Activated B cell treated with CpG ODN at 0.5 μM for 24 hours (primary cell): Measurements from ENCODE around the gene FBLL1. TPM values are rescaled to one million over a fixed set of nuclear protein-coding genes. Genes with fewer than 3 reads are reported as not detected.

ENCODE experiments used
- ATAC-seq: fragments of 200-7000 bp; cut with Tn5 transposase; one replicate; pipeline ENCODE4 v1.10.0; 2021; ENCODE audit warnings: low read depth, mild to moderate bottlenecking, moderate library complexity
- CTCF ChIA-PET: fragments of 350-600 bp; sonication (Branson Sonifier 250); formaldehyde crosslinking; loops from one replicate; lab custom pipeline; 2021; ENCODE audit warnings: antibody characterized with exemption; lab: Charles Lee
- POLR2A ChIA-PET: fragments of 350-600 bp; sonication (Branson Sonifier 250); formaldehyde crosslinking; loops from one replicate; lab custom pipeline; 2021; ENCODE audit warnings: antibody characterized with exemption; lab: Charles Lee
- DNase-seq: peaks from one replicate; pipeline ENCODE4 v3.0.0; 2022
- H3K27ac Mint-ChIP-seq: one replicate; pipeline ENCODE4 v1.8.0; 2020; ENCODE audit warnings: mixed read lengths
- H3K27me3 Mint-ChIP-seq: one replicate; pipeline ENCODE4 v1.8.0; 2021; ENCODE audit warnings: mixed read lengths
- H3K36me3 Mint-ChIP-seq: one replicate; pipeline ENCODE4 v1.8.0; 2021; ENCODE audit warnings: low read depth, mixed read lengths
- H3K4me1 Mint-ChIP-seq: one replicate; pipeline ENCODE4 v1.8.0; 2021; ENCODE audit warnings: mixed read lengths
- H3K4me3 Mint-ChIP-seq: one replicate; pipeline ENCODE4 v1.8.0; 2020; ENCODE audit warnings: mild to moderate bottlenecking, mixed read lengths
- H3K9me3 Mint-ChIP-seq: one replicate; pipeline ENCODE4 v1.8.0; 2020; ENCODE audit warnings: mixed read lengths
- intact Hi-C: fragments of 100-400 bp; cut with micrococcal nuclease; formaldehyde crosslinking; loops from one replicate; pipeline ENCODE4 v1.15.1; 2024
- total RNA-seq: library from RNA; stranded (reverse); gene quantifications from 2 replicates; pipeline ENCODE4 v1.2.3, GENCODE V29; 2022
- TF ChIP-seq, protein P1 (sequence below): fragments of 200-600 bp; IDR thresholded peaks from one replicate; pipeline ENCODE4 v1.8.0; 2022; ENCODE audit warnings: antibody characterized with exemption, mild to moderate bottlenecking

Gene FBLL1
- 0.20 TPM in 1 of 2 replicates, not detected in the other for total RNA-seq

DNA sequence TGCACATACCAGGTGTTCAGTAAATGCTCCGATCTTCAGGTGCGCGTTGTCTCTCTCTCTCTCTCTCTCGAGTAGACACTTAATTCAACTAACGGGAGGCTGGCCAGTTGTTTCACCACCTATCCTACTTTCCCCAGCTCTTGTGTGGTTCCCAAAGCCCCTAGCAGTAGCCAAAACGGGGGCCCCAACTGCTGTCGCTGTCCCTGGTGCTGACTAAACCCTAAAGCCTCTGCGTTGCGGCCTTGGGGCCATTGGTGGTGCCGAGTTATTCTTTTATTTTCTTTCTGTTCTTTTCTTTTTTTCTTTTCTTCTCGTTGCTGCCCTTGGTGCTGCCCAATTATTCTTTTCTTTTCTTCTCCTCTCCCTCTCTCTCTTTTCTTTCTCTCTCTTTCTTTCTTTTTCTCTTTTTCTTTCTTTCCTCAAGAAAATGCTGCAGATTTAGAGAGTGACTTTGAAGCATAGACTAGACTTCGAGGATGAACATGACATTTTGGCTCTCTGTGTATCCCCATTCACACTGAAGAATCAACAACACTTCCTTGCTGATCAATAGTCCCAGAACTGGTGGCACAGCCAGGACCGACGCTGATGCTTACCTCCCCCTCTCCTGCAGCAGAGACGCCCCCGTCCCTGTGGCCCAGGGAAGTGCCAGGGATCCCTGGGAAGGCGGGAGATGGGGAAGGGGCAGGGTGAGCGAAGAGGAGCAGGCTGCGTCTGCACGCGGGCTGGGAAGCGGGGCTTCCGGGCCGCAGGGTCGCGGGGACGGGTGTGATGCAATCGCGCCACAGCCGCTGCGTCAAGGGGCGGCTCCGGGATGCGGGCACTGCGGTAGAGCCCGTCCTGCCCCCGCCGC lies at the start of gene FBLL1:
Gene FBLL1, plus strand, starts transcription at position 785 of the 853 bp plus-strand sequence. CDS start 200 bp downstream, outside the sequence.
- Mint-ChIP-seq H3K27ac (no peak within 1 kb of the TSS), H3K27me3 (peaks cover 31% of the 10 kb centered on the region), H3K9me3 (no peaks in the 10 kb centered on the region), H3K4me3 (peak within 1 kb of the TSS; percentile 56), H3K36me3 (no peaks in the 10 kb centered on the region), H3K4me1 (peaks cover 9% of the 10 kb centered on the region)
- TF ChIP-seq, protein P1, sequence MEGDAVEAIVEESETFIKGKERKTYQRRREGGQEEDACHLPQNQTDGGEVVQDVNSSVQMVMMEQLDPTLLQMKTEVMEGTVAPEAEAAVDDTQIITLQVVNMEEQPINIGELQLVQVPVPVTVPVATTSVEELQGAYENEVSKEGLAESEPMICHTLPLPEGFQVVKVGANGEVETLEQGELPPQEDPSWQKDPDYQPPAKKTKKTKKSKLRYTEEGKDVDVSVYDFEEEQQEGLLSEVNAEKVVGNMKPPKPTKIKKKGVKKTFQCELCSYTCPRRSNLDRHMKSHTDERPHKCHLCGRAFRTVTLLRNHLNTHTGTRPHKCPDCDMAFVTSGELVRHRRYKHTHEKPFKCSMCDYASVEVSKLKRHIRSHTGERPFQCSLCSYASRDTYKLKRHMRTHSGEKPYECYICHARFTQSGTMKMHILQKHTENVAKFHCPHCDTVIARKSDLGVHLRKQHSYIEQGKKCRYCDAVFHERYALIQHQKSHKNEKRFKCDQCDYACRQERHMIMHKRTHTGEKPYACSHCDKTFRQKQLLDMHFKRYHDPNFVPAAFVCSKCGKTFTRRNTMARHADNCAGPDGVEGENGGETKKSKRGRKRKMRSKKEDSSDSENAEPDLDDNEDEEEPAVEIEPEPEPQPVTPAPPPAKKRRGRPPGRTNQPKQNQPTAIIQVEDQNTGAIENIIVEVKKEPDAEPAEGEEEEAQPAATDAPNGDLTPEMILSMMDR = no peak
- ATAC-seq (no peak), DNase-seq (no peak)
- ChIA-PET CTCF (no interaction called here), POLR2A (no interaction called here)
- intact Hi-C loops = no loop called here

DNA sequence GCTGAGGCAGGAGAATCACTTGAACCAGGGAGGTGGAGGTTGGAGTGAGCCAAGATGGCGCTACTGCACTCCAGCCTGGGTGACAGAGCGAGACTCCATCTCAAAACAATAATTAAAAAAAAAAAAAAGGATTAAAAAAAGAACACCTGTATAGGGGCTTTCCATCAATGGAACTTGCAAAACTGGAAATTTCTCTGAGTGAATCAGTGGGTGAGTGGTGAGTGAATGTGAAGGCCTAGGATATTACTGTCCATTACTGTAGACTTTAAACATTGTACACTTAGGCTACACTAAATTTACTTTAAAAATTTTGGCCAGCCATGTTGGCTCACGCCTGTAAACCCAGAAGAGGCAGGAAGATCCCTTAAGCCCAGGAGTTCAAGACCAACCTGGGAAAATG lies 48.5 kb upstream of the FBLL1 start:
- DNase-seq = no peak
- H3K4me1 Mint-ChIP-seq = peaks cover 15% of the 10 kb centered on the region
- TF ChIP-seq, protein P1 = no peak
- CTCF ChIA-PET = no interaction called here
- no peak overlapping the region for H3K27ac Mint-ChIP-seq
- ATAC-seq = no peak
- POLR2A ChIA-PET = no interaction called here
- H3K36me3 Mint-ChIP-seq = no peaks in the 10 kb centered on the region
- intact Hi-C loops = no loop called here
- H3K9me3 Mint-ChIP-seq = no peaks in the 10 kb centered on the region
- no peak overlapping the region for H3K4me3 Mint-ChIP-seq
- H3K27me3 Mint-ChIP-seq = peaks cover 3% of the 10 kb centered on the region

DNA sequence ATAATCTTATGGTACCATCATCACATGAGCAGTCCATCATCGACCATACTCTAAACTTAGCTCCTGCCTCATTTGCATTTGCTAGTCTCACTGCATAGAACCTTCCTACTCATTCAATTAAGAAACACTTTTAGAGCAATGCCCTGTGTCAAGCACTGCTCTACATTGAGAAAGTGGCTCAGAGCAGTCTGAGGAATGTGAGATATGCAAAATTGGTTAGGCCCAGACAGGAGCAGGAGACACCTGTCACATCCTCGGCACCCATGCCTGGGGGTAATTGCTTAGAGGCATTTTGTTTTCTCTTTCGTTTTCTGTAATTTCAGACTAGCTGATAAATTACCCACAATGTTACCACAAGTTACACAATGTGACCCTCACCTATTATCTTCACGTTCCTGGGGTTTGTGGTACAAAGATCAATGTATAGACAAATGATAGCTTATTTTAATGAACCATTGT lies 47.7 kb upstream of the FBLL1 start:
- TF ChIP-seq, protein P1 = no peak
- Mint-ChIP-seq H3K4me3 (no peak overlapping the region), H3K36me3 (peaks cover 2% of the 10 kb centered on the region), H3K9me3 (no peaks in the 10 kb centered on the region), H3K27ac (peak overlapping the region; percentile 59), H3K4me1 (peaks cover 23% of the 10 kb centered on the region), H3K27me3 (peaks cover 3% of the 10 kb centered on the region)
- no peak for DNase-seq
- peak; percentile 35 for ATAC-seq
- intact Hi-C loops = no loop called here
- ChIA-PET POLR2A (no interaction called here), CTCF (no interaction called here)

DNA sequence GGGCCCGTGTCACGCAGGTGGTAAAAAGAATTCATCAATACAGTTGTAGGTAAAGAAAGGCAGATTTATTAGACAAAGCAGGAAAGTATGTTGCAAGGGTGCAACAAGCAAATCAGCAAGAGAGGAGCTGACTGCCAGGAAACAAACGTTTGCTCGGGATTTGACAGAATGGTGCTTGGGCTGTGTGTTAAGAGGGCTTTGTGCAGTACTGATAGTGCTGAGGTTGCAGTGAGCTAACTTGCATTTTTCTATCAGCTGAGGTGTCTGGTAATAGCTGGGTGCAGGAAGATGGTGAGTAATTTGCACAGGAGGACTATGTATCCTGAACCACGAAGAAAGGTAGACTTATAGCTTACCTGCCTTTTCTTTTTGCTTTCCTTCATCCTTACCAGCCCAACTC lies 46.7 kb upstream of the FBLL1 start:
- no peaks in the 10 kb centered on the region for H3K9me3 Mint-ChIP-seq
- H3K27ac Mint-ChIP-seq = peak overlapping the region; percentile 21
- DNase-seq (no peak), ATAC-seq (no peak)
- CTCF ChIA-PET = no interaction called here
- H3K4me1 Mint-ChIP-seq = peaks cover 28% of the 10 kb centered on the region
- peaks cover 3% of the 10 kb centered on the region for H3K27me3 Mint-ChIP-seq
- POLR2A ChIA-PET = no interaction called here
- H3K4me3 Mint-ChIP-seq = no peak overlapping the region
- TF ChIP-seq, protein P1 = no peak
- intact Hi-C loops = no loop called here
- H3K36me3 Mint-ChIP-seq = peaks cover 7% of the 10 kb centered on the region
